ENCODE data around the gene ENOX1. TPM values are rescaled to one million over a fixed set of nuclear protein-coding genes. Genes with fewer than 3 reads are reported as not detected.

The ENOX1 gene
- total RNA-seq, 1 donor from 2014 or later = 1.1 TPM

- Histone ChIP-seq H3K9ac (no peak overlapping the region), H3F3A (ENCODE audit: low read depth) (no peaks in the 10 kb centered on the region), H3K79me2 (ENCODE audit: low read depth) (no peaks in the 10 kb centered on the region), H4K20me1 (ENCODE audit: low read depth) (no peaks in the 10 kb centered on the region), H3K4me2 (no peak overlapping the region), H2AFZ (replicated peaks) (no peak overlapping the region), H3K27me3 (no peaks in the 10 kb centered on the region), H3K36me3 (no peaks in the 10 kb centered on the region), H3K9me3 (ENCODE audit: low read depth) (no peaks in the 10 kb centered on the region), H3K4me3 (no peak overlapping the region), H3K4me1 (no peaks in the 10 kb centered on the region), H3K27ac (no peak overlapping the region)
- Mint-ChIP-seq H3K36me3 (no peaks in the 10 kb centered on the region), H3K4me1 (peaks cover 24% of the 10 kb centered on the region), H3K9me3 (no peaks in the 10 kb centered on the region), H3K27ac (no peak overlapping the region), H3K27me3 (ENCODE audit: insufficient read depth, low read depth) (peaks cover 2% of the 10 kb centered on the region), H3K4me3 (no peak overlapping the region)
- no peak for DNase-seq (ENCODE audit: low spot score)
- TF ChIP-seq EZH2phosphoT487 (IDR thresholded peaks at IDR 0.05) (no peak), EZH2 (IDR thresholded peaks at IDR 0.05) (no peak), CTCF (IDR thresholded peaks at IDR 0.05) (peak; percentile 16)
Observed at GRCh38 chr13:43304945-43305344, 481.8 kb downstream of the ENOX1 start.

GRCh38 chr13:43304449-43304848, 482.3 kb downstream of the ENOX1 start:
- TF ChIP-seq EZH2phosphoT487 (IDR thresholded peaks at IDR 0.05) = no peak
- TF ChIP-seq EZH2 (IDR thresholded peaks at IDR 0.05) = no peak
- no peak for TF ChIP-seq CTCF (IDR thresholded peaks at IDR 0.05)
- Histone ChIP-seq H3K27ac (no peak overlapping the region), H3K4me1 (no peaks in the 10 kb centered on the region), H3K27me3 (no peaks in the 10 kb centered on the region), H3K4me2 (no peak overlapping the region), H3K4me3 (no peak overlapping the region), H3F3A (ENCODE audit: low read depth) (no peaks in the 10 kb centered on the region), H3K9ac (no peak overlapping the region), H3K36me3 (no peaks in the 10 kb centered on the region), H2AFZ (replicated peaks) (no peak overlapping the region), H4K20me1 (ENCODE audit: low read depth) (no peaks in the 10 kb centered on the region), H3K9me3 (ENCODE audit: low read depth) (no peaks in the 10 kb centered on the region), H3K79me2 (ENCODE audit: low read depth) (no peaks in the 10 kb centered on the region)
- Mint-ChIP-seq H3K27ac (no peak overlapping the region), H3K4me3 (no peak overlapping the region), H3K36me3 (no peaks in the 10 kb centered on the region), H3K27me3 (ENCODE audit: insufficient read depth, low read depth) (peaks cover 2% of the 10 kb centered on the region), H3K4me1 (peaks cover 28% of the 10 kb centered on the region), H3K9me3 (no peaks in the 10 kb centered on the region)
- DNase-seq (ENCODE audit: low spot score) = no peak

DNA sequence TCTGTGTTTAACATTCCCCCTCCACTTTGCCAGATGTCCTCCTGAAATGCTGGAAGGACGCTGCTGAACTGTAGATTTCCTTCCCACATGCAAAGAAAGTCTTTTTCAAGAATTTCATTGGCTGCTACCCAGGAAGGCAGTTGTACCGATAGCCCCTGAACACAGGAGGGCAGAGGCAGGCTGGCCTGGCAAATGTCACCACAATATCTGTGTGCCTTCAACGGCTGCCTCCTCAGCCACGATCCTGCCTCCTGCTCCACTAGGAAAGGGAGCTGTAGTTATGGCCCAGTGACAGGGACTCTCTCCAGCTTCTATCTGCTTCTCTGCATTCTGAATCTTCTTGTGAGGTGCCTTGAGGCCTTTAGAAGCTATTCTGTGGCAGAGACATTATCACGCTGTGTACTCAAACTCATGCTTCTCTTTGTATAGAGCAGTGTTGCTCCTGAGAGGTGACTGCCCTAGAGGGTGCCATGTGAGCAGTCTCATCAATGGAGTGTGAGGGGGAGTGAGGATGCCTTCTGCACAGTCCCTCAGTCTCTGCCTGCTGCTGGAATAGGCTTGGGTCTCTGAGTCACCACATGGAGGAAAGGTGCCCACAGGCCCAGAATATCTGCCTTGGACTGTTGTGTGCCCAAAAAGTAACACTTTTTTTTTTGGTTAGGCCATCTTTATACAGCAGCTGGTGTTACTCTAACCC, 483.6 kb downstream of the ENOX1 start:
- Histone ChIP-seq H3K27me3 (no peaks in the 10 kb centered on the region), H3F3A (ENCODE audit: low read depth) (no peaks in the 10 kb centered on the region), H4K20me1 (ENCODE audit: low read depth) (no peaks in the 10 kb centered on the region), H3K79me2 (ENCODE audit: low read depth) (no peaks in the 10 kb centered on the region), H3K4me3 (no peak overlapping the region), H3K27ac (no peak overlapping the region), H3K9me3 (ENCODE audit: low read depth) (no peaks in the 10 kb centered on the region), H3K4me2 (no peak overlapping the region), H3K36me3 (no peaks in the 10 kb centered on the region), H2AFZ (replicated peaks) (peak overlapping the region; percentile 81), H3K4me1 (no peaks in the 10 kb centered on the region), H3K9ac (no peak overlapping the region)
- Mint-ChIP-seq H3K27me3 (ENCODE audit: insufficient read depth, low read depth) (peaks cover 2% of the 10 kb centered on the region), H3K4me3 (no peak overlapping the region), H3K4me1 (peaks cover 38% of the 10 kb centered on the region), H3K27ac (no peak overlapping the region), H3K9me3 (no peaks in the 10 kb centered on the region), H3K36me3 (no peaks in the 10 kb centered on the region)
- TF ChIP-seq CTCF (IDR thresholded peaks at IDR 0.05) (peak; percentile 68), EZH2phosphoT487 (IDR thresholded peaks at IDR 0.05) (no peak), EZH2 (IDR thresholded peaks at IDR 0.05) (no peak)
- DNase-seq (ENCODE audit: low spot score) = peak; percentile 82
